Activated B cell treated with CpG ODN at 0.5 μM for 24 hours (primary cell): ENCODE data around the gene TMEM130. TPM values are rescaled to one million over a fixed set of nuclear protein-coding genes. Genes with fewer than 3 reads are reported as not detected.
A peak's percentile ranks its signal among the peaks of the same experiment; 100 is the strongest.
"Not testable (repeated sequence)": the region's sequence is repeated elsewhere in the genome, so short reads cannot be mapped to it uniquely, and the experiment has no call there.

ENCODE experiments used
- ATAC-seq: fragments of 200-7000 bp; cut with Tn5 transposase; one replicate; pipeline ENCODE4 v1.10.0; 2021; ENCODE audit warnings: low read depth, mild to moderate bottlenecking, moderate library complexity
- CTCF ChIA-PET: fragments of 350-600 bp; sonication (Branson Sonifier 250); formaldehyde crosslinking; loops from one replicate; lab custom pipeline; 2021; ENCODE audit warnings: antibody characterized with exemption; lab: Charles Lee
- POLR2A ChIA-PET: fragments of 350-600 bp; sonication (Branson Sonifier 250); formaldehyde crosslinking; loops from one replicate; lab custom pipeline; 2021; ENCODE audit warnings: antibody characterized with exemption; lab: Charles Lee
- DNase-seq: peaks from one replicate; pipeline ENCODE4 v3.0.0; 2022
- H3K27ac Mint-ChIP-seq: one replicate; pipeline ENCODE4 v1.8.0; 2020; ENCODE audit warnings: mixed read lengths
- H3K27me3 Mint-ChIP-seq: one replicate; pipeline ENCODE4 v1.8.0; 2021; ENCODE audit warnings: mixed read lengths
- H3K36me3 Mint-ChIP-seq: one replicate; pipeline ENCODE4 v1.8.0; 2021; ENCODE audit warnings: low read depth, mixed read lengths
- H3K4me1 Mint-ChIP-seq: one replicate; pipeline ENCODE4 v1.8.0; 2021; ENCODE audit warnings: mixed read lengths
- H3K4me3 Mint-ChIP-seq: one replicate; pipeline ENCODE4 v1.8.0; 2020; ENCODE audit warnings: mild to moderate bottlenecking, mixed read lengths
- H3K9me3 Mint-ChIP-seq: one replicate; pipeline ENCODE4 v1.8.0; 2020; ENCODE audit warnings: mixed read lengths
- CTCF ChIP-seq: fragments of 200-600 bp; IDR thresholded peaks from one replicate; pipeline ENCODE4 v1.8.0; 2022; ENCODE audit warnings: antibody characterized with exemption, mild to moderate bottlenecking
- intact Hi-C: fragments of 100-400 bp; cut with micrococcal nuclease; formaldehyde crosslinking; loops from one replicate; pipeline ENCODE4 v1.15.1; 2024
- total RNA-seq: library from RNA; stranded (reverse); gene quantifications from 2 replicates; pipeline ENCODE4 v1.2.3, GENCODE V29; 2022

TMEM130 gene
- total RNA-seq, 1 donor from 2014 or later: 0.31 TPM

GRCh38 chr7:98855610-98856422 lies 14.0 kb downstream of the TMEM130 start:
- POLR2A ChIA-PET: no interaction called here
- Mint-ChIP-seq H3K27ac (no peak overlapping the region), H3K36me3 (no peaks in the 10 kb centered on the region), H3K4me1 (peaks cover 2% of the 10 kb centered on the region), H3K9me3 (no peaks in the 10 kb centered on the region), H3K27me3 (peaks cover 29% of the 10 kb centered on the region), H3K4me3 (no peak overlapping the region)
- ATAC-seq (no peak), DNase-seq (no peak)
- CTCF ChIA-PET: interaction anchor here (0.6 kb wide), 1 partner anchor 745 kb away, joined by 3 read pairs; no protein-coding TSS in a partner anchor
- intact Hi-C loops: no loop called here
- TF ChIP-seq CTCF: no peak

DNA sequence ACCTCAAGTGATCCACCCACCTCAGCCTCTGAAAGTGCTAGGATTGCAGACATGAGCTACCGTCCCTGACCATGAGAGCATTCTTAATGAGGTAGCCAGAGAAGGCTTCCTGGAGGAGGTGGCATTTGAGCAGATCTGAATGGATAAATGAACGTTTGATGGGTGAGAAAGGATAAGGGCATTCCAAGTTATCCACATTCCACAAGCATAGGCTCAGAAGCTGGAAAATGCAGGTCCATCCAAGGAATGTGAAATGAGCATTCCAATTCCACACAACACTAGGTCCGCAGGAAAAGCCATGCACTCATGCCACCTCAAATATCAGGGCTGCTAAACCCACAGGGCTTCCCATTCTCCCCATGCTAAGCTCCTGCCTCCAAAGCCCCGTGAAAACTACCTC lies 17.0 kb downstream of the TMEM130 start:
- DNase-seq (no peak), ATAC-seq (no peak)
- H3K36me3 Mint-ChIP-seq: no peaks in the 10 kb centered on the region
- H3K9me3 Mint-ChIP-seq: peaks cover 5% of the 10 kb centered on the region
- peaks cover 2% of the 10 kb centered on the region for H3K4me1 Mint-ChIP-seq
- no peak overlapping the region for H3K4me3 Mint-ChIP-seq
- intact Hi-C loops: no loop called here
- CTCF ChIA-PET: no interaction called here
- no peak overlapping the region for H3K27ac Mint-ChIP-seq
- POLR2A ChIA-PET: no interaction called here
- no peak for TF ChIP-seq CTCF
- peaks cover 17% of the 10 kb centered on the region for H3K27me3 Mint-ChIP-seq

DNA sequence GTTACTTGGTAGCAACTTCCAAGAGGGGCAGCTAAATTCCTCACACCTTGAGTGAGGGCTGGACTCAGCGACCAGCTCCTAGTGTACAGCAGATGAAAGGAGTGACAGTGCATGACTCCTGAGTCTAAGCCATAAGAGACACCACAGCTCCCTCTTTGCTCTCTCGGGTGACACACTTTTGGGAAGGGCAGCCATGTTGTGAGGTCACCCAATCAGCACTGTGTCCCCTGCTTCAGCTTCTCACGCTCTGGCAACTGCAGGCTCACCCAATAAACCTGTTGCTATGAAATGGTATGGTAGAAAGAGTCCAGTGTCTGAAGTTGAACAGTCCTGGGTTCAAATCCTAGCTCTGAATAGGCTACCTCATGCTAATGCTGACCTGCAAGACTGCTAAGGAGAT lies 20.9 kb downstream of the TMEM130 start:
- Mint-ChIP-seq H3K9me3 (peaks cover 5% of the 10 kb centered on the region), H3K4me3 (no peak overlapping the region), H3K36me3 (no peaks in the 10 kb centered on the region), H3K4me1 (peaks cover 2% of the 10 kb centered on the region), H3K27ac (no peak overlapping the region), H3K27me3 (peaks cover 13% of the 10 kb centered on the region)
- no peak for DNase-seq
- intact Hi-C loops: no loop called here
- TF ChIP-seq CTCF: no peak
- no peak for ATAC-seq
- POLR2A ChIA-PET: interaction anchor here (0.5 kb wide), 1 partner anchor 401 kb away, joined by 3 read pairs; no protein-coding TSS in a partner anchor
- CTCF ChIA-PET: no interaction called here

- H3K9me3 Mint-ChIP-seq, H3K27ac Mint-ChIP-seq, H3K4me1 Mint-ChIP-seq, ATAC-seq, H3K4me3 Mint-ChIP-seq, POLR2A ChIA-PET, H3K27me3 Mint-ChIP-seq, H3K36me3 Mint-ChIP-seq, DNase-seq: not testable (repeated sequence)
- CTCF ChIA-PET: interaction anchor here (1.4 to 2.7 kb wide), 7 partner anchors 13 to 549 kb away, joined by 3 to 22 read pairs (median 12); no protein-coding TSS in a partner anchor
- intact Hi-C loops: loop anchor here (2.0 to 5.0 kb wide), 2 partner anchors 95 to 110 kb away; no protein-coding TSS in a partner anchor
Observed at GRCh38 chr7:98842552-98842951, 27.3 kb downstream of the TMEM130 start.

DNA sequence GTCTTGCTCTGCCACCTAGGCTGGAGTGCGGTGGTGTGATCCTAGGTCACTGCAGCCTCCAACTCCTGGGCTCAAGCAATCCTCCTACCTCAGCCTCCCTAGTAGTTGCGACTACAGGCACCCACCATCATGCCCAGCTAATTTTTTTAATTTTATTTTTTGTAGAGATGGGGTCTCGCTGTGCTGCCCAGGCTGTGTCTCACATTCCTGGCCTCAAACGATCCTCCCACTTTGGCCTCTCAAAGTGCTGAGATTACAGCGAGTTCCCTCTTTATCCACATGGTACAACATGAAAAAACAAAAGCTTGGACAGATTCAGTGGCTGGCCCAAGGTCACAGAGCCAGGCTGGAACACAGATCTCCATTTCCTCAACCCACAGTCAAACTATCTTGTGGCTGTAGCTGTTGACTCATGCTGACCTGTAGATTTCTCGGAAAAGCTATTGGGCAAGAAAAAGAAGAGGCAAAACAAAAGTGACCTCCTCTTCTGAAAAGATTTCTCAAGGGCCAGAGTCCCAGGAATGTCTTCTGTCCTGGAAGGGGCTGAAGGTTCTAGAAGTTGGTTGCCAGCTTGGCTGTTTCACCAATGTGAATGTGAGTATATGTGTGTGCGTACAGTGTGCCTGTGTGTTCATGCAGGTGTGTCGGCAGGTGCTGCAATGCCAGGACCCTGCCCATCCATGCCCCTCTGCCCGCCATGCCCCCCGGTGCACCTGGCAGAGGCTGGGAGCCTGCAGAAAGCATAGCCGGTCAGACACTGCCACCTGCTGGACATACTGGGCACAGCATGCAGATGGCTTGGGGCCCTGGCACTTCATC lies 28.4 kb downstream of the TMEM130 start:
- Mint-ChIP-seq H3K9me3 (no peaks in the 10 kb centered on the region), H3K27ac (no peak overlapping the region)
- ATAC-seq: peak; percentile 87

More for the DNA sequence above, 28.4 kb downstream of the TMEM130 start:
- Mint-ChIP-seq H3K4me3 (no peak overlapping the region), H3K4me1 (peaks cover 2% of the 10 kb centered on the region), H3K27me3 (peaks cover 5% of the 10 kb centered on the region), H3K36me3 (no peaks in the 10 kb centered on the region)
- intact Hi-C loops: loop anchor here (1.0 to 5.0 kb wide), 5 partner anchors 31 to 547 kb away; partner anchors contain the start of gene TRRAP
- ChIA-PET CTCF (interaction anchor here (1.0 to 2.7 kb wide), 14 partner anchors 10 to 548 kb away, joined by 3 to 22 read pairs (median 5); no protein-coding TSS in a partner anchor), POLR2A (no interaction called here)
- TF ChIP-seq CTCF: peak; percentile 90
- DNase-seq: peak; percentile 72
